SK-N-SH (cell line): ENCODE measurements around the gene GDPGP1. TPM values are rescaled to one million over a fixed set of nuclear protein-coding genes. Genes with fewer than 3 reads are reported as not detected.
"Not testable (repeated sequence)": the region's sequence is repeated elsewhere in the genome, so short reads cannot be mapped to it uniquely, and the experiment has no call there.

ENCODE experiments used
- CTCF ChIA-PET: fragments of 300-600, 350-600 bp; formaldehyde crosslinking; extraction: SDS; loops from one replicate; lab custom pipeline; 2021; lab: Yijun Ruan, JAX
- POLR2A ChIA-PET: fragments of 350-600 bp; sonication (Branson Sonifier 250); formaldehyde crosslinking; extraction: SDS; loops from one replicate; lab custom pipeline; 2020; ENCODE audit warnings: antibody characterized with exemption, inconsistent platforms; lab: Yijun Ruan, JAX
- DNase-seq: peaks from one replicate; pipeline ENCODE4 v3.0.0; 2012
- H2AFZ ChIP-seq: fragments of 200-600 bp; sonication (generic); 2 replicates; pipeline ENCODE4 v1.8.1; 2016; ENCODE audit warnings: antibody characterized with exemption, mild to moderate bottlenecking, low read depth
- H3F3A ChIP-seq: fragments of 200-600 bp; sonication (generic); replicated peaks from 2 replicates; pipeline ENCODE3; 2016; ENCODE audit warnings: antibody characterized with exemption, mild to moderate bottlenecking; ENCODE audit not compliant: insufficient read depth
- H3K27ac ChIP-seq, 2 experiments: fragments of 200-500 bp in 1 of 2; fragments of 200-600 bp in 1 of 2; sonication (Bioruptor generic) in 1 of 2; sonication (generic), shearing (Covaris generic) in 1 of 2; 2 replicates each; pipeline versions ENCODE4 v1.5.1 to v1.6.1; 2014 to 2016; ENCODE audit warnings: low read depth in 2 of 2, inconsistent platforms in 1 of 2, low read length in 1 of 2, mild to moderate bottlenecking in 1 of 2, mixed read lengths in 1 of 2
- H3K27me3 ChIP-seq: fragments of 200-600 bp; sonication (generic), shearing (Covaris generic); 2 replicates; pipeline ENCODE4 v1.6.1; 2016; ENCODE audit warnings: mixed run types; ENCODE audit not compliant: insufficient read depth
- H3K36me3 ChIP-seq, 2 experiments: fragments of 200-500 bp in 1 of 2; fragments of 200-600 bp in 1 of 2; sonication (Bioruptor generic) in 1 of 2; sonication (generic) in 1 of 2; replicated peaks in 1 of 2; 2 replicates each; pipeline versions ENCODE3 to v1.5.1; 2014 to 2016; ENCODE audit warnings: low read length in 1 of 2, mild to moderate bottlenecking in 1 of 2; ENCODE audit not compliant: insufficient read depth in 2 of 2, control insufficient read depth in 1 of 2
- H3K4me1 ChIP-seq, 2 experiments: fragments of 200-500 bp in 1 of 2; fragments of 200-600 bp in 1 of 2; sonication (Bioruptor generic) in 1 of 2; sonication (generic), shearing (Covaris generic) in 1 of 2; 2 replicates each; pipeline versions ENCODE4 v1.5.1 to v1.6.1; 2014 to 2016; ENCODE audit warnings: low read depth in 1 of 2, low read length in 1 of 2, mixed run types in 1 of 2; ENCODE audit not compliant: insufficient read depth in 2 of 2, control insufficient read depth in 1 of 2
- H3K4me2 ChIP-seq: fragments of 200-600 bp; sonication (generic), shearing (Covaris generic); 2 replicates; pipeline ENCODE4 v1.6.1; 2017; ENCODE audit warnings: mixed run types
- H3K4me3 ChIP-seq, 2 experiments: fragments of 200-500 bp in 1 of 2; fragments of 200-600 bp in 1 of 2; sonication (Bioruptor generic) in 1 of 2; sonication (generic), shearing (Covaris generic) in 1 of 2; 2 replicates each; pipeline versions ENCODE4 v1.5.1 to v1.8.1; 2014 to 2016; ENCODE audit warnings: low read depth in 2 of 2, inconsistent platforms in 1 of 2, low read length in 1 of 2, mild to moderate bottlenecking in 1 of 2, mixed read lengths in 1 of 2, moderate library complexity in 1 of 2
- H3K79me2 ChIP-seq: fragments of 200-600 bp; sonication (generic); 2 replicates; pipeline ENCODE4 v1.8.1; 2017; ENCODE audit warnings: mild to moderate bottlenecking; ENCODE audit not compliant: insufficient read depth
- H3K9ac ChIP-seq: fragments of 200-600 bp; sonication (generic); 2 replicates; pipeline ENCODE4 v1.6.1; 2017; ENCODE audit warnings: mixed run types
- H3K9me2 ChIP-seq: fragments of 200-600 bp; sonication (generic); 2 replicates; pipeline ENCODE4 v1.6.1; 2017; ENCODE audit warnings: mixed run types
- H3K9me3 ChIP-seq: fragments of 200-600 bp; sonication (generic); 2 replicates; pipeline ENCODE4 v1.6.1; 2017; ENCODE audit warnings: mixed run types, mild to moderate bottlenecking, moderate library complexity
- H4K20me1 ChIP-seq: fragments of 200-600 bp; sonication (generic); 2 replicates; pipeline ENCODE4 v1.6.1; 2017; ENCODE audit warnings: mild to moderate bottlenecking, mixed run types; ENCODE audit not compliant: insufficient read depth
- ELF1 ChIP-seq: IDR thresholded peaks from 2 replicates; pipeline ENCODE4 v1.4.0; 2012
- FOSL2 ChIP-seq: IDR thresholded peaks from 2 replicates; pipeline ENCODE4 v1.4.0; 2012; ENCODE audit warnings: low read depth, mild to moderate bottlenecking, moderate library complexity, borderline replicate concordance
- FOXJ3 ChIP-seq: sonication (generic); formaldehyde crosslinking; IDR thresholded peaks from 2 replicates; pipeline ENCODE4 v1.5.1; 2020; ENCODE audit warnings: mild to moderate bottlenecking, missing genetic modification reagents
- FOXM1 ChIP-seq: IDR thresholded peaks from 2 replicates; pipeline ENCODE4 v1.4.0; 2012; ENCODE audit warnings: low read depth, mild to moderate bottlenecking
- GATA2 ChIP-seq: sonication (generic); formaldehyde crosslinking; IDR thresholded peaks from 2 replicates; pipeline ENCODE4 v1.5.0; 2020; ENCODE audit warnings: mild to moderate bottlenecking, missing genetic modification reagents
- MAX ChIP-seq: IDR thresholded peaks from 2 replicates; pipeline ENCODE4 v1.4.0; 2012; ENCODE audit warnings: low read depth
- NRF1 ChIP-seq: IDR thresholded peaks from 2 replicates; pipeline ENCODE4 v1.6.1; 2012; ENCODE audit warnings: low read depth, mild to moderate bottlenecking, low read length
- PBX3 ChIP-seq: IDR thresholded peaks from 2 replicates; pipeline ENCODE4; 2012
- RAD21 ChIP-seq: IDR thresholded peaks from 2 replicates; pipeline ENCODE4 v1.6.1; 2012; ENCODE audit warnings: mild to moderate bottlenecking, low read length
- RCOR1 ChIP-seq: fragments of 150-350 bp; IDR thresholded peaks from 2 replicates; pipeline ENCODE4 v1.6.1; 2017; ENCODE audit warnings: antibody characterized with exemption, low read length
- RXRA ChIP-seq: IDR thresholded peaks from 2 replicates; pipeline ENCODE4 v1.4.0; 2012; ENCODE audit warnings: low read depth, mild to moderate bottlenecking, borderline replicate concordance
- SIN3A ChIP-seq: IDR thresholded peaks from 2 replicates; pipeline ENCODE4 v1.6.1; 2012; ENCODE audit warnings: low read depth, mild to moderate bottlenecking, low read length, moderate library complexity, borderline replicate concordance
- TAF1 ChIP-seq: IDR thresholded peaks from 2 replicates; pipeline ENCODE4 v1.6.1; 2012; ENCODE audit warnings: low read depth, mild to moderate bottlenecking, low read length, moderate library complexity, borderline replicate concordance
- USF2 ChIP-seq: fragments of 150-350 bp; IDR thresholded peaks from 2 replicates; pipeline ENCODE4 v1.6.1; 2017; ENCODE audit warnings: antibody characterized with exemption, low read length, low read depth, borderline replicate concordance
- YY1 ChIP-seq: IDR thresholded peaks from 2 replicates; pipeline ENCODE4 v1.4.0; 2012; ENCODE audit warnings: low read depth, mild to moderate bottlenecking
- WGBS: methylation state at CpG from one replicate; pipeline ENCODE4 v1.1.6; 2017; ENCODE audit warnings: low lambda C conversion rate; 5-methylcytosine and 5-hydroxymethylcytosine counted together
- polyA plus RNA-seq, 3 experiments: library from polyadenylated mRNA; depleted of rRNA; stranded (reverse); fragments of >200 nt; gene quantifications; 2 replicates each; pipeline ENCODE4 v1.2.3, GENCODE V29; 2012

Gene GDPGP1
- polyA plus RNA-seq, 1 of the 3 experiments (the other 2 are of a cell fraction): 2.4 TPM

GRCh38 chr15:90270502-90271150 is 36.6 kb downstream of the GDPGP1 start:
- ChIA-PET POLR2A (interaction anchor here (0.7 kb wide), 1 partner anchor 428 kb away, joined by 3 read pairs; no protein-coding TSS in a partner anchor), CTCF (interaction anchor here (0.9 to 1.4 kb wide), 5 partner anchors 12 to 127 kb away, joined by 3 to 5 read pairs (median 3); no protein-coding TSS in a partner anchor)
- Histone ChIP-seq H3K9me2 (no peaks in the 10 kb centered on the region), H4K20me1 (peaks cover 65% of the 10 kb centered on the region), H3K4me2 (no peak overlapping the region), H3K4me1 (peaks cover 9 to 14% of the 10 kb centered on the region in 2 experiments; a peak in 3 of 4 replicates), H3F3A (peaks cover 17% of the 10 kb centered on the region), H3K27me3 (no peaks in the 10 kb centered on the region), H2AFZ (no peak overlapping the region), H3K79me2 (peaks cover 88% of the 10 kb centered on the region), H3K36me3 (peaks cover 52 to 74% of the 10 kb centered on the region in 2 experiments), H3K27ac (no peak overlapping the region), H3K9me3 (no peaks in the 10 kb centered on the region), H3K4me3 (no peak overlapping the region), H3K9ac (no peak overlapping the region)
- TF ChIP-seq ELF1 (no peak), RCOR1 (no peak), FOXJ3 (CRISPR knock-in tag) (no peak), GATA2 (no peak)
- 93% methylated on average over 10 of the region's 10 CpGs for WGBS
- no peak for DNase-seq

- Histone ChIP-seq H3K9me3 (no peaks in the 10 kb centered on the region), H3K9ac (no peak overlapping the region), H3K79me2 (peaks cover 81% of the 10 kb centered on the region), H3F3A (peaks cover 11% of the 10 kb centered on the region), H3K9me2 (no peaks in the 10 kb centered on the region), H3K27me3 (no peaks in the 10 kb centered on the region), H3K4me3 (no peak overlapping the region), H3K4me2 (no peak overlapping the region), H3K36me3 (peaks cover 52 to 79% of the 10 kb centered on the region in 2 experiments), H3K27ac (no peak overlapping the region), H4K20me1 (peaks cover 64% of the 10 kb centered on the region), H3K4me1 (peaks cover 9 to 14% of the 10 kb centered on the region in 2 experiments; a peak in 3 of 4 replicates), H2AFZ (no peak overlapping the region)
- ChIA-PET CTCF (interaction anchor here (1.0 to 1.4 kb wide), 2 partner anchors 22 to 29 kb away, joined by 3 to 5 read pairs; no protein-coding TSS in a partner anchor), POLR2A (no interaction called here)
- 86% methylated on average over 7 of the region's 7 CpGs for WGBS
- no peak for DNase-seq
- no peak for TF ChIP-seq RXRA
- TF ChIP-seq FOSL2: no peak
- no peak for TF ChIP-seq MAX
- TF ChIP-seq FOXM1: no peak
- TF ChIP-seq NRF1: no peak
- TF ChIP-seq TAF1: no peak
- TF ChIP-seq RAD21: no peak
- TF ChIP-seq YY1: no peak
- TF ChIP-seq RCOR1: no peak
- TF ChIP-seq USF2: no peak
- no peak for TF ChIP-seq PBX3
- TF ChIP-seq SIN3A: no peak
Measured at GRCh38 chr15:90271459-90272166, 37.6 kb downstream of the GDPGP1 start.

GRCh38 chr15:90278467-90278866 is 44.5 kb downstream of the GDPGP1 start:
- DNase-seq, POLR2A ChIA-PET, H3K4me2 ChIP-seq, H3K9me3 ChIP-seq, H3K9me2 ChIP-seq, H2AFZ ChIP-seq, H3K4me1 ChIP-seq, H3K27ac ChIP-seq, H3K9ac ChIP-seq, H3K4me3 ChIP-seq, H4K20me1 ChIP-seq, H3K27me3 ChIP-seq: not testable (repeated sequence)
- Histone ChIP-seq H3F3A (peaks cover 11% of the 10 kb centered on the region), H3K36me3 (peaks cover 10 to 18% of the 10 kb centered on the region in 2 experiments), H3K79me2 (peaks cover 15% of the 10 kb centered on the region; the same call in 1 of the 2 replicates)
- CTCF ChIA-PET: interaction anchor here (0.6 to 1.2 kb wide), 2 partner anchors 9 to 204 kb away, joined by 3 read pairs; no protein-coding TSS in a partner anchor
- 95% methylated on average over 12 of the region's 12 CpGs for WGBS
